ENCODE data around the gene TTC16.

DNA sequence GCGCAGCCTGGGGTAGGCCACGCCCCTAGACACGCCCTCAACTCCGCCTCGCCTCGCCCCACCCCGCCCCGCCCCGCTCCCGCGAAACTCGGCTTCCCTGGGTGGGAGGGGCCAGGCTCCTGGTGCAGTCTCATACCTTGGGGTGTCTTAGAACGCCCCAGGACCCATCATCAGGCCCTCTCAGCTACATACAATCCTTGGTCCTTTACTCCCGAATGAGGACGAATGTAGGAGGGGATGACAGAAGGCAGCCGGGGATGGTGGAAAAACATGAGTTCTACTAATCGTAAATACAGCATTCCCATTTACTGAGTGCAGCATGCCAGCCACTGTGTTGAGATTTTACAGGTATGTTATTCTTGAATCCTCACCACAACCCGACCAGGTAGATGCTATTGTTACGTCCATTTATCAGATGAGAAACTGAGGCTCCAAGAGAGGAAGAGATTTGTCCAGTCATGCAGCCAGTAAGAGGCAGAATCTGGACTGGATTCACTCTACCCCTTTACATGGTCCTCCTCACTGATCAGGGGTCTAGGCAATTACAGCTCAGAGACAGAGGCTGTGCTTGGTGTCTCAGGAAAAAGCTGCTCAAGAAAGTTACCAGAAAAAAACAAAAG lies 55.8 kb downstream of the TTC16 start:
- TF ChIP-seq POLR2AphosphoS5 (IDR thresholded peaks at IDR 0.05) (no peak), CTCF (IDR thresholded peaks at IDR 0.05) (no peak), POLR2A (IDR thresholded peaks at IDR 0.05) (no peak), EP300 (IDR thresholded peaks at IDR 0.05) (no peak)
